ENCODE measurements around the gene COL4A1. TPM values are rescaled to one million over a fixed set of nuclear protein-coding genes. Genes with fewer than 3 reads are reported as not detected.

COL4A1 gene
- total RNA-seq, 1 donor from 2014 or later, result 2,489 TPM

DNA sequence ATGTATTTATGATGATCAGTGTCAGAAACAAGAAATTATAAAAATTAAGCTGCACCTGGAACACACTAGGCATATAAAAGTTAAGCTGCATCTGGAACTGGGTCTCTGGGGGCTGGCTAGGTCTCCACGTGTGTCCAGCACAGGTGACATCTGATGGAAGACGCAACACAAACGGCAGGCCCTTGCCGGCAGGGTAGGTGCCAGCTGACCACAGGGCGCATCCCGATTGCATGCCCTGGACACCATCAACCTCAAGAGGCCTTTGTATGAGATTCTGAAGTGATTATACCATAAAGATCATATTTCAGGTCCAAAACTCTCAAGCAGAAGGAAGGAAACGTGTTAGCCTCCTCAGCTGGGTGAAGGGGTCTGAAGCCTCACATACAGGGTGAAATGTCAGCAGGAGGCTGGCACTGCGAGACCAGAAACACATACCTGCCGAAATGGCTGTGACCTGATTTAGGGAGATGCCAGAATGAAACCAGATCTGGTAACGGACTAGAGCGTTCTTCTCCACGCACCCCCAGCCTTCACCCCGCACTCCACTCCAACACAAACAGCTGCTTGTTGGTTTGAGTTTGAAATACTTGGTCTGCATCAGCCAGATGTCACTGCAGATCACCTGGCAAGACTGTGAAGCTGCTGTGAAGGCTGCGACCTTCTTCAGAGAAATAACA is 37.3 kb downstream of the COL4A1 start:
- H3K4me3 ChIP-seq (ENCODE audit: insufficient read depth, low read depth, low read length), result no peak overlapping the region
- no peak overlapping the region for H3K27ac ChIP-seq (ENCODE audit: low read depth, low read length)
- no peak overlapping the region for H3K27ac Mint-ChIP-seq (ENCODE audit: unreplicated experiment)
- H4K20me1 ChIP-seq (ENCODE audit: insufficient read depth, low read length), result peaks cover 99% of the 10 kb centered on the region
- no peak overlapping the region for H3K9ac ChIP-seq (ENCODE audit: low read length)
- H3K4me1 ChIP-seq (ENCODE audit: insufficient read depth, low read length), result peaks cover 12% of the 10 kb centered on the region
- peaks cover 39% of the 10 kb centered on the region for H3K36me3 ChIP-seq (ENCODE audit: insufficient read depth, low read length)
- no peaks in the 10 kb centered on the region for H3K27me3 Mint-ChIP-seq (ENCODE audit: low read depth, unreplicated experiment)
- TF ChIP-seq EZH2 (IDR thresholded peaks at IDR 0.05; ENCODE audit: insufficient read depth, low read length), result no peak
- TF ChIP-seq, protein P1, sequence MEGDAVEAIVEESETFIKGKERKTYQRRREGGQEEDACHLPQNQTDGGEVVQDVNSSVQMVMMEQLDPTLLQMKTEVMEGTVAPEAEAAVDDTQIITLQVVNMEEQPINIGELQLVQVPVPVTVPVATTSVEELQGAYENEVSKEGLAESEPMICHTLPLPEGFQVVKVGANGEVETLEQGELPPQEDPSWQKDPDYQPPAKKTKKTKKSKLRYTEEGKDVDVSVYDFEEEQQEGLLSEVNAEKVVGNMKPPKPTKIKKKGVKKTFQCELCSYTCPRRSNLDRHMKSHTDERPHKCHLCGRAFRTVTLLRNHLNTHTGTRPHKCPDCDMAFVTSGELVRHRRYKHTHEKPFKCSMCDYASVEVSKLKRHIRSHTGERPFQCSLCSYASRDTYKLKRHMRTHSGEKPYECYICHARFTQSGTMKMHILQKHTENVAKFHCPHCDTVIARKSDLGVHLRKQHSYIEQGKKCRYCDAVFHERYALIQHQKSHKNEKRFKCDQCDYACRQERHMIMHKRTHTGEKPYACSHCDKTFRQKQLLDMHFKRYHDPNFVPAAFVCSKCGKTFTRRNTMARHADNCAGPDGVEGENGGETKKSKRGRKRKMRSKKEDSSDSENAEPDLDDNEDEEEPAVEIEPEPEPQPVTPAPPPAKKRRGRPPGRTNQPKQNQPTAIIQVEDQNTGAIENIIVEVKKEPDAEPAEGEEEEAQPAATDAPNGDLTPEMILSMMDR (IDR thresholded peaks at IDR 0.05; ENCODE audit: insufficient read depth, low read depth, low read length), result no peak
- H3K4me1 Mint-ChIP-seq (ENCODE audit: low read depth, unreplicated experiment), result peaks cover 24% of the 10 kb centered on the region
- H3K27me3 ChIP-seq (ENCODE audit: insufficient read depth, low read length), result no peaks in the 10 kb centered on the region
- no peak overlapping the region for H2AFZ ChIP-seq (ENCODE audit: low read depth, low read length)
- no peaks in the 10 kb centered on the region for H3K9me3 Mint-ChIP-seq (ENCODE audit: unreplicated experiment)
- peaks cover 30% of the 10 kb centered on the region for H3K36me3 Mint-ChIP-seq (ENCODE audit: low read depth, unreplicated experiment)
- H3K4me2 ChIP-seq (ENCODE audit: low read length), result no peak overlapping the region
- DNase-seq (ENCODE audit: low read depth) (no peak), FAIRE-seq (no peak)
- no peaks in the 10 kb centered on the region for H3K9me3 ChIP-seq (ENCODE audit: insufficient read depth, low read depth, low read length)
- H3K4me3 Mint-ChIP-seq (ENCODE audit: unreplicated experiment), result no peak overlapping the region
- H3K79me2 ChIP-seq (ENCODE audit: insufficient read depth, low read length), result peaks cover 99% of the 10 kb centered on the region

DNA sequence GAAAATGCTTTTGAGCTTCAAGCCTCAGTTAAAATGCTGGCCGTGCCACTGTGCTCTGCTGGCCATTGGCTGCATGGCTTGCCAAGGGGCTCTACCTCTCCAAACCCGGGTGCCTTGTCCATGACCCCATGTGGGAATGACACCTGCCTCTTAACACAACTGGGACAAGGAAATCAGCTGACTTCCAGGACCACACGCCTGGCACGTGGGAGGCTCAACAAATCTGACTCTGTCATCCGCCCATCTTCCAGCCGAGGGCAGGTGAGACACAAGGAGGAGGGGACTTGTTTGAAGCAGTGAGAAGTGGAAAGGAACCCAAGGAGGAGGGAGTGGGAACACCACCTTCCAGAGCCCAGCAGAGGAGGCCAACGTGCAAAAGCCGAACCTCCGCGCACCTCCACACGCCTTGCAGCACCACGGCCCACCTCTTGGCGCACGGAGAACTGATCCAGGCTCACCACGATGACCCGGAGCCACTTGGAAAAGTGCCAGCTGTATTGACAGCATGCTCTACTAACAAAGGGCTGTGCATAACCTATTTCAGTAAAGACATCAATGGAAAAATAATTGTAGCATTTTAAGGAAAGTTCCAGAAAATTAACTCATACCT is 38.3 kb downstream of the COL4A1 start:
- Histone ChIP-seq H3K79me2 (ENCODE audit: insufficient read depth, low read length) (peaks cover 99% of the 10 kb centered on the region), H3K9me3 (ENCODE audit: insufficient read depth, low read depth, low read length) (no peaks in the 10 kb centered on the region), H3K27ac (ENCODE audit: low read depth, low read length) (no peak overlapping the region), H4K20me1 (ENCODE audit: insufficient read depth, low read length) (peaks cover 99% of the 10 kb centered on the region), H3K36me3 (ENCODE audit: insufficient read depth, low read length) (peaks cover 41% of the 10 kb centered on the region), H2AFZ (ENCODE audit: low read depth, low read length) (no peak overlapping the region), H3K27me3 (ENCODE audit: insufficient read depth, low read length) (no peaks in the 10 kb centered on the region), H3K4me1 (ENCODE audit: insufficient read depth, low read length) (peaks cover 15% of the 10 kb centered on the region), H3K9ac (ENCODE audit: low read length) (no peak overlapping the region), H3K4me2 (ENCODE audit: low read length) (no peak overlapping the region), H3K4me3 (ENCODE audit: insufficient read depth, low read depth, low read length) (no peak overlapping the region)
- Mint-ChIP-seq H3K4me1 (ENCODE audit: low read depth, unreplicated experiment) (peaks cover 29% of the 10 kb centered on the region), H3K36me3 (ENCODE audit: low read depth, unreplicated experiment) (peaks cover 33% of the 10 kb centered on the region), H3K27me3 (ENCODE audit: low read depth, unreplicated experiment) (no peaks in the 10 kb centered on the region), H3K4me3 (ENCODE audit: unreplicated experiment) (no peak overlapping the region), H3K9me3 (ENCODE audit: unreplicated experiment) (no peaks in the 10 kb centered on the region), H3K27ac (ENCODE audit: unreplicated experiment) (no peak overlapping the region)
- no peak for DNase-seq (ENCODE audit: low read depth)
- FAIRE-seq, result no peak
- TF ChIP-seq, protein P1 (IDR thresholded peaks at IDR 0.05; ENCODE audit: insufficient read depth, low read depth, low read length), result no peak
- TF ChIP-seq EZH2 (IDR thresholded peaks at IDR 0.05; ENCODE audit: insufficient read depth, low read length), result no peak

DNA sequence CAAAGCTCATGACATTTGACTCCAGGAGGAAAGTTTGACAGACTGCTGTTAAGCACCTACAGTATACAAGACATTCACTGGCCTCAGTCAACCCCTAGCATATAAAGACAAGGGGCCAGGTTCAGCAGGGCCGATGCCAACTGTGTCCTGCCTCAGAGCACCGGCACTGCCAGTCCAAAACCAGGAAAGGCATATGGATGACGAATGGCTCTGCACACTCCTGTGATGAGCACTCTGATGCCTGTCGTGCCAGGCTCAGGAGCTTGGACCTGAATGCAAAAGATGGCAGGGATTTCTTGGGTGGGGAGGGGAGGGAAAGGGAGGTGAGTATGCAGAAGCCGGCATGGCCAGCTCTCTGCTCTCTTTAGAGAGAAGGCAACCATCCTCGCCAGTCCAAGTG is 38.9 kb downstream of the COL4A1 start:
- no peak overlapping the region for H3K4me2 ChIP-seq (ENCODE audit: low read length)
- H3K27ac ChIP-seq (ENCODE audit: low read depth, low read length), result no peak overlapping the region
- H4K20me1 ChIP-seq (ENCODE audit: insufficient read depth, low read length), result peaks cover 98% of the 10 kb centered on the region
- no peaks in the 10 kb centered on the region for H3K27me3 Mint-ChIP-seq (ENCODE audit: low read depth, unreplicated experiment)
- no peaks in the 10 kb centered on the region for H3K9me3 Mint-ChIP-seq (ENCODE audit: unreplicated experiment)
- H3K4me3 Mint-ChIP-seq (ENCODE audit: unreplicated experiment), result no peak overlapping the region
- peaks cover 34% of the 10 kb centered on the region for H3K36me3 Mint-ChIP-seq (ENCODE audit: low read depth, unreplicated experiment)
- H3K9me3 ChIP-seq (ENCODE audit: insufficient read depth, low read depth, low read length), result no peaks in the 10 kb centered on the region
- H3K27ac Mint-ChIP-seq (ENCODE audit: unreplicated experiment), result no peak overlapping the region
- TF ChIP-seq, protein P1 (IDR thresholded peaks at IDR 0.05; ENCODE audit: insufficient read depth, low read depth, low read length), result no peak
- TF ChIP-seq EZH2 (IDR thresholded peaks at IDR 0.05; ENCODE audit: insufficient read depth, low read length), result no peak
- FAIRE-seq, result no peak
- H3K27me3 ChIP-seq (ENCODE audit: insufficient read depth, low read length), result no peaks in the 10 kb centered on the region
- no peak overlapping the region for H3K4me3 ChIP-seq (ENCODE audit: insufficient read depth, low read depth, low read length)
- peaks cover 99% of the 10 kb centered on the region for H3K79me2 ChIP-seq (ENCODE audit: insufficient read depth, low read length)
- no peak overlapping the region for H3K9ac ChIP-seq (ENCODE audit: low read length)
- peaks cover 15% of the 10 kb centered on the region for H3K4me1 ChIP-seq (ENCODE audit: insufficient read depth, low read length)
- peaks cover 37% of the 10 kb centered on the region for H3K36me3 ChIP-seq (ENCODE audit: insufficient read depth, low read length)
- no peak for DNase-seq (ENCODE audit: low read depth)
- H2AFZ ChIP-seq (ENCODE audit: low read depth, low read length), result no peak overlapping the region
- H3K4me1 Mint-ChIP-seq (ENCODE audit: low read depth, unreplicated experiment), result peaks cover 28% of the 10 kb centered on the region
